UCSD-AML1 (cell line): Measurements from ENCODE around the gene MXD4.
"Not testable (repeated sequence)": the region's sequence is repeated elsewhere in the genome, so short reads cannot be mapped to it uniquely, and the experiment has no call there.

ENCODE experiments used
- DNase-seq: peaks from one replicate; lab custom pipeline; 2025; ENCODE audit not compliant: unreplicated experiment; lab: John Stamatoyannopoulos, UW

MXD4 gene

DNA sequence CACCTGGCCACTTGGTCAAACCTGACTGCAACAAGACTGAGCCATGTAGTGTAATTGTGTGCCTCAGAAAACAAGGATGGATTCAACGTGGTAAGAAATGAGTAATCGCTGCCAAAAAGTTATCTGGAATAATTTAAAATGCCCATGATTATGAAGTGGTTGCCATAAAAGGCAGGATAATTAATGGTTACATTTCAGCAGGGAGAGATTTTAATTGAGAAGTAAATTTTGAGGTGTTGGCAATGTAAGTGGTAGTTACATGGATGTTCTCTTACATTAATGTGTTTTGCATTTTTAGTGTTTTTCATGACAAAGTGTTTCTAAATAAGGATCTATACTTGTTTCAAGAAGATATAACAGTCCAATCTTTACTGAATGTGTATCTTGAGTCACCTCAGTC lies 35.6 kb downstream of the MXD4 start:
- no peak for DNase-seq

DNA sequence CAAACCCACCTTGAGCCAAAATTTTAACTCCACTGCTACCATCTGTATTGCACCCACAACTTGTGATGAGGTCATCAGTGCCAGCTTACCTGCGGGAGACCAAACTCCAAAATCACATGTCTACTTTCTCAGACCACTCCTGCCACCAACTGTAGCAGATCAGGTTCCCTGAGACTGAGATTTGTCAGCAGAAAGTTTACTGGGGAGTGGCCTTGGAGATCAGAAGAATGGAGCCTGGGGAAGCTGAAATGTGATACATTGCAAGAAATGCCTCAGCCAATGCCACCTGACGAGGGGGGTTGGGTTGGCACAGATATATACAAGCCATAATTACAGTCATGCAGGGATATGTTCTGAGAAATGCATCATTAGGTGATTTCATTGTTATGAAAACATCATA lies 39.1 kb downstream of the MXD4 start:
- DNase-seq, result no peak

- not testable (repeated sequence) for DNase-seq
These were observed 40.5 kb downstream of the MXD4 start for GRCh38 chr4:2221378-2221777.

DNA sequence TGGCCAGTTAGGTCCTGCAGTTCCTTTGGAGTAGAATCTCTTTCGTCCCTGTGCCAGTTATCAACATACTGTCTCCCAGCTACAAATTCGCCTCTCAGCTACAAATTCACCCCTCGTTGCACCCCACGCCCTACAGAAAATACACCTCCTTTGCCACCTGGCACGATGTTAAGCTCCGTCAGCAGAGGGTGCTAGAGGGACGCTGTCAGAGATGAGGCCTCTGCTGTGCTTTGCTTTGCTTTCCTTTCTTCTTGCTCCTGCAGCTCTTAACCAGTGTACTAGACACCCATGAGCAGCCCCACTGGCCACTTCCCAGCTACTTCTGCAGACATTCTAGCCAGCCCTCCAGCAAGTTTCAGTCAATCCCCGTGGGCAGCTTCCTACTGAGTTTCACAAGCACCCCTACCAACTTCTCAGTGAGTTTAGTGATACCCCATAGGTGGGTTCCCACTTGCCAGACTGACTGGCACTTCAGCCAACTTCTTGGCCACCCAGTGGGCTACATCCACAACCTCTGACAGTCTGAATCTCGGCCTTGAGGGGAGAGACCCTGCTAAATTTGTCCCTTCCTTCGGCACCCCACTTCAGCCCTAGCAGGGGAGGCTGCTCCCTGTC lies 41.8 kb downstream of the MXD4 start:
- DNase-seq, result peak; percentile 62

- no peak for DNase-seq
These were observed 42.6 kb downstream of the MXD4 start for GRCh38 chr4:2219233-2219760.

DNA sequence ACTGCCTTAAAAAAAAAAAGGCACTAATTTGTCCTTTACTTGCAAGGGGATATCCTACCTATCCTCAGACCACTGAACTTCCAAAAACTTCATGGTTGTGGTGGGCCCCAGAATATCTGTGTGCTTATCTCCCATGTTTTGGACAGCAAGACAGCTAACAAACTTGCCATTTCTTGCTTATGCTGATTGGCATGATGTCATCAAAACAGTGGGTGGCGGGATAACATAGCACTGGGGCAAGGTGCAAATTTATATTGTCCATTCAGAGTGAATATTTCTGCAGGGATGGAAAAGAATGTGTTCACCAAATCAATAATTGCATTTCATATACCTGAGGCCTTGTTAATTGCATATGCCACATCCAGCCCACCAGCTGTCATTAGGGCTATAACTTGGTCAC lies 43.5 kb downstream of the MXD4 start:
- no peak for DNase-seq

GRCh38 chr4:2217726-2218125 lies 44.2 kb downstream of the MXD4 start:
- DNase-seq, result no peak

- DNase-seq, result no peak
These were observed 49.1 kb downstream of the MXD4 start for GRCh38 chr4:2212831-2213230.

GRCh38 chr4:2202789-2203188 lies 59.1 kb downstream of the MXD4 start:
- DNase-seq, result not testable (repeated sequence)
